GM12864 (cell line): Measurements from ENCODE around the gene STXBP5.

Source experiments
- DNase-seq: peaks from one replicate; pipeline ENCODE4 v3.0.0-alpha.2; 2011; ENCODE audit warnings: low read depth
- H3K4me3 ChIP-seq: 2 replicates; pipeline ENCODE4 v1.5.1; 2011; ENCODE audit warnings: mild to moderate bottlenecking, low read depth, low read length, control low read depth
- TF ChIP-seq, protein P1 (sequence below): IDR thresholded peaks from 2 replicates; pipeline ENCODE4 v1.5.1; 2011; ENCODE audit warnings: low read depth, mild to moderate bottlenecking, moderate library complexity, low read length, control low read depth, inconsistent platforms; ENCODE audit errors: missing control alignments

STXBP5 gene

GRCh38 chr6:147297663-147298316 is 93.6 kb downstream of the STXBP5 start:
- no peak for DNase-seq
- TF ChIP-seq, protein P1, sequence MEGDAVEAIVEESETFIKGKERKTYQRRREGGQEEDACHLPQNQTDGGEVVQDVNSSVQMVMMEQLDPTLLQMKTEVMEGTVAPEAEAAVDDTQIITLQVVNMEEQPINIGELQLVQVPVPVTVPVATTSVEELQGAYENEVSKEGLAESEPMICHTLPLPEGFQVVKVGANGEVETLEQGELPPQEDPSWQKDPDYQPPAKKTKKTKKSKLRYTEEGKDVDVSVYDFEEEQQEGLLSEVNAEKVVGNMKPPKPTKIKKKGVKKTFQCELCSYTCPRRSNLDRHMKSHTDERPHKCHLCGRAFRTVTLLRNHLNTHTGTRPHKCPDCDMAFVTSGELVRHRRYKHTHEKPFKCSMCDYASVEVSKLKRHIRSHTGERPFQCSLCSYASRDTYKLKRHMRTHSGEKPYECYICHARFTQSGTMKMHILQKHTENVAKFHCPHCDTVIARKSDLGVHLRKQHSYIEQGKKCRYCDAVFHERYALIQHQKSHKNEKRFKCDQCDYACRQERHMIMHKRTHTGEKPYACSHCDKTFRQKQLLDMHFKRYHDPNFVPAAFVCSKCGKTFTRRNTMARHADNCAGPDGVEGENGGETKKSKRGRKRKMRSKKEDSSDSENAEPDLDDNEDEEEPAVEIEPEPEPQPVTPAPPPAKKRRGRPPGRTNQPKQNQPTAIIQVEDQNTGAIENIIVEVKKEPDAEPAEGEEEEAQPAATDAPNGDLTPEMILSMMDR: no peak

DNA sequence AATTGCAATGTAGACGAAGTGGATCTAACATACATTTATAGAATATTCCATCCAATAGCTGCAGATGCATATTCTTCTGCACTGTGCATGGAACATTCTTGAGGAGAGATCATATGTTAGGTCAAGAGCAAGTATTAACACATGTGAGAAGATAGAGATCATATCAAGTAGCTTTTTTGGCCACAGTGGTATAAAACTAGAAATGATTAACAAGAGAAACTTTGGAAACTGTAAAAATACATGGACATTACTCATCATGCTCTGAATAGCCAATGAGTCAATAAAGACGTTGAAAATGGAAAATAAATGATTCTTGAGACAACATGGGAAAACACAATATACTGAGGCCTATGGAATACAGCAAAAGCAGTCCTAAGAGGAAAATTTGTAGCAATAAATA is 94.2 kb downstream of the STXBP5 start:
- H3K4me3 ChIP-seq: no peak overlapping the region
- DNase-seq: no peak
- TF ChIP-seq, protein P1: no peak

More at GRCh38 chr6:147297663-147298316, 93.6 kb downstream of the STXBP5 start:
- no peak overlapping the region for H3K4me3 ChIP-seq

- no peak for DNase-seq
- TF ChIP-seq, protein P1: no peak
- H3K4me3 ChIP-seq: no peak overlapping the region
Observed at GRCh38 chr6:147299035-147299434, 94.8 kb downstream of the STXBP5 start.

GRCh38 chr6:147301070-147301469 is 96.9 kb downstream of the STXBP5 start:
- H3K4me3 ChIP-seq: no peak overlapping the region
- TF ChIP-seq, protein P1: no peak
- DNase-seq: no peak

GRCh38 chr6:147304016-147304415 is 99.8 kb downstream of the STXBP5 start:
- TF ChIP-seq, protein P1: no peak
- H3K4me3 ChIP-seq: no peak overlapping the region
- DNase-seq: no peak

GRCh38 chr6:147310521-147310920 is 106.3 kb downstream of the STXBP5 start:
- TF ChIP-seq, protein P1: no peak
- no peak for DNase-seq

DNA sequence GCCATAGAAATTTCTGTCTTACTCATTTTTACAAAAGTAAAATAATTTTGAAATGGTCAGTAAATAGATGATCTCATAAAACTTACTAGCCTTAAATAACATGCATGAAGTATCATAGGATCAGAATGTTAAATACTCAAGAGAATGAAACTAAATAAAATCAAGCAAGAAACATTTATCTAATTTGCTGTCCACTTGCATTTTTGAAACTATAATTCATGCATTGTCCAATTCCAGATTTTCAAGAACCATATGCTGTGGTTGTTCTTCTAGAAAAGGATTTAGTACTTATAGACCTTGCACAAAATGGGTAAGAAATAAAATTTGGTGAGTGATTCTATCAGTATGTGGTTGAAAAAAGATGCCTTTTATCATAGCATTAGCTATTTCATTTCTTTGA is 107.0 kb downstream of the STXBP5 start:
- TF ChIP-seq, protein P1: no peak
- DNase-seq: no peak
- H3K4me3 ChIP-seq: no peak overlapping the region

More at GRCh38 chr6:147310521-147310920, 106.3 kb downstream of the STXBP5 start:
- no peak overlapping the region for H3K4me3 ChIP-seq
